ENCODE data around the gene LCN15. TPM values are rescaled to one million over a fixed set of nuclear protein-coding genes. Genes with fewer than 3 reads are reported as not detected.
"Not testable (repeated sequence)": the region's sequence is repeated elsewhere in the genome, so short reads cannot be mapped to it uniquely, and the experiment has no call there.

The LCN15 gene
- total RNA-seq, 1 experiment from 2014 or later: not detected

DNA sequence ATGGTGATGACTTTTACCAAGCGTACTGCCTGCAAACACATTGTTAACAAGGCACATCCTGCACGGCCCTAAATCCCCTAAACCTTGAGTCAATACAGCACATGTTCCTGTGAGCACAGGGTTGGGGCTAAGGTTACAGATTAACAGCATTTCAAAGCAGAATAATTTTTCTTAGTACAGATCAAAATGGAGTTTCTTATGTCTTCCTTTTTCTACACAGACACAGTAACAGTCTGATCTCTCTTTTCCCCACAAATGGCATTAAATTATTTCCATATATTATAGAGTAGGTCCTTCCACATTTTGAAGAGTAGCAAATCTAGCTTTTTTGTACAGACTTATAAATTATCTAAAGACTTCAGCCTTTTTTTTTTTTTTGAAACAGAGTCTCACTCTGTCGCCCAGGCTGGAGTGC, 25.2 kb upstream of the LCN15 start:
- Histone ChIP-seq H3K4me3 (ENCODE audit: low read length) (no peak overlapping the region), H4K20me1 (ENCODE audit: low read length) (no peaks in the 10 kb centered on the region), H3K27ac (ENCODE audit: low read length) (no peak overlapping the region), H3K9ac (ENCODE audit: low read length) (no peak overlapping the region), H2AFZ (ENCODE audit: low read length) (peak overlapping the region; percentile 93; the same call in 1 of the 2 replicates), H3K36me3 (ENCODE audit: low read depth, low read length) (peaks cover 2% of the 10 kb centered on the region; the same call in 1 of the 2 replicates), H3K4me2 (ENCODE audit: low read length) (no peak overlapping the region), H3K9me2 (replicated peaks; ENCODE audit: low read length) (no peaks in the 10 kb centered on the region), H3K27me3 (ENCODE audit: low read length) (no peaks in the 10 kb centered on the region), H3K4me1 (ENCODE audit: insufficient read depth, low read length) (peaks cover 22% of the 10 kb centered on the region), H3F3A (ENCODE audit: low read length, unreplicated experiment) (no peaks in the 10 kb centered on the region), H3K9me3 (ENCODE audit: low read length) (no peaks in the 10 kb centered on the region), H3K79me2 (ENCODE audit: low read length) (peaks cover 13% of the 10 kb centered on the region)
- no peak for ATAC-seq
- TF ChIP-seq EZH2 (IDR thresholded peaks at IDR 0.05; ENCODE audit: low read length, unreplicated experiment): no peak
- TF ChIP-seq, protein P1, sequence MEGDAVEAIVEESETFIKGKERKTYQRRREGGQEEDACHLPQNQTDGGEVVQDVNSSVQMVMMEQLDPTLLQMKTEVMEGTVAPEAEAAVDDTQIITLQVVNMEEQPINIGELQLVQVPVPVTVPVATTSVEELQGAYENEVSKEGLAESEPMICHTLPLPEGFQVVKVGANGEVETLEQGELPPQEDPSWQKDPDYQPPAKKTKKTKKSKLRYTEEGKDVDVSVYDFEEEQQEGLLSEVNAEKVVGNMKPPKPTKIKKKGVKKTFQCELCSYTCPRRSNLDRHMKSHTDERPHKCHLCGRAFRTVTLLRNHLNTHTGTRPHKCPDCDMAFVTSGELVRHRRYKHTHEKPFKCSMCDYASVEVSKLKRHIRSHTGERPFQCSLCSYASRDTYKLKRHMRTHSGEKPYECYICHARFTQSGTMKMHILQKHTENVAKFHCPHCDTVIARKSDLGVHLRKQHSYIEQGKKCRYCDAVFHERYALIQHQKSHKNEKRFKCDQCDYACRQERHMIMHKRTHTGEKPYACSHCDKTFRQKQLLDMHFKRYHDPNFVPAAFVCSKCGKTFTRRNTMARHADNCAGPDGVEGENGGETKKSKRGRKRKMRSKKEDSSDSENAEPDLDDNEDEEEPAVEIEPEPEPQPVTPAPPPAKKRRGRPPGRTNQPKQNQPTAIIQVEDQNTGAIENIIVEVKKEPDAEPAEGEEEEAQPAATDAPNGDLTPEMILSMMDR (conservative IDR thresholded peaks at IDR 0.05; ENCODE audit: low read depth, low read length): no peak
- TF ChIP-seq EZH2phosphoT487 (IDR thresholded peaks at IDR 0.05; ENCODE audit: borderline replicate concordance, low read length): no peak
- ChIA-PET POLR2A (ENCODE audit: unreplicated experiment) (interaction anchor here (0.6 kb wide), 1 partner anchor 60 kb away, joined by 5 read pairs; no protein-coding TSS in a partner anchor), CTCF (no interaction called here)
- DNase-seq: no peak
- no TSS peak for BruUV-seq (replicated peaks)
- intact Hi-C loops (cut with micrococcal nuclease): loop anchor here (5.0 kb wide), 1 partner anchor 248 kb away; no protein-coding TSS in a partner anchor

DNA sequence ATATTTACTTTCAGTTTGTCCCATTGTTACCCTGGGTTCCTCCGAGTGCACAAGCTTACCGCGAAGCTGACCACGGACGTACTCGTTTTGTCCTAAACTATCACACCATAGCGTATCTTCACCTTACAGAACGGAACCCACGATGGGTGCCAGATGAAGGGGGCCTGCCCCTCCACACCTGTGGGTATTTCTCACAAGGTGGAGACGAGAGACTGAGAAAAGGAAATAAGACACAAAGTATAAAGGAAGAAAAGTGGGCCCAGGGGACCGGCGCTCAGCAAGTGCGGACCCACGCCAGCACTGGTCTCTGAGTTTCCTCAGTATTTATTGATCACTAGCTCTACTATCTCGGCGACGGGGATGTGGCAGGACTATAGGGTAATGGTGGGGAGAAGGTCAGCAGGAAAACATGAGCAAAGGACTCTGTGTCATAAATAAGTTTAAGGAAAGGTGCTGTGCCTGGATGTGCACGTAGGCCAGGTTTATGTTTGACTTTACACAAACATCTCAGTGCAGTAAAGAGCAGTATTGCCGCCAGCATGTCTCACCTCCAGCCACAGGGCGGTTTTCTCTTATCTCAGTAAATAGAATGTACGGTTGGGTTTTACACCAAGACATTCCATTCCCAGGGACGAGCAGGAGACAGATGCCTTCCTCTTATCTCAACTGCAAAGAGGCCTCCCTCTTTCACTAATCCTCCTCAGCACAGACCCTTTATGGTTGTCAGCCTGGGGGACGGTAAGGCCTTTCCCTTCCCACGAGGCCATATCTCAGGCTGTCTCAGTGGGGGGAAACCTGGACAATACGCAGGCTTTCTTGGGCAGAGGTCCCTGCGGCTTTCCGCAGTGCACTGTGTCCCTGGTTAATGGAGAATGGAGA, 24.6 kb upstream of the LCN15 start:
- not testable (repeated sequence) for H3K9me2 ChIP-seq (replicated peaks; ENCODE audit: low read length); H3K27me3 ChIP-seq (ENCODE audit: low read length); ATAC-seq; H3K27ac ChIP-seq (ENCODE audit: low read length); H4K20me1 ChIP-seq (ENCODE audit: low read length); BruUV-seq (replicated peaks); H3K9me3 ChIP-seq (ENCODE audit: low read length); H3F3A ChIP-seq (ENCODE audit: low read length, unreplicated experiment); H3K36me3 ChIP-seq (ENCODE audit: low read depth, low read length)
- peak overlapping the region; percentile 95 for H3K4me2 ChIP-seq (ENCODE audit: low read length)
- intact Hi-C loops (cut with micrococcal nuclease): loop anchor here (5.0 kb wide), 1 partner anchor 248 kb away; no protein-coding TSS in a partner anchor
- ChIA-PET POLR2A (ENCODE audit: unreplicated experiment) (interaction anchor here (0.6 kb wide), 1 partner anchor 60 kb away, joined by 5 read pairs; no protein-coding TSS in a partner anchor), CTCF (interaction anchor here (0.6 kb wide), 1 partner anchor 205 kb away, joined by 4 read pairs; no protein-coding TSS in a partner anchor)
- peaks cover 13% of the 10 kb centered on the region for H3K79me2 ChIP-seq (ENCODE audit: low read length)
- peak overlapping the region; percentile 93 for H2AFZ ChIP-seq (ENCODE audit: low read length)
- peak overlapping the region; percentile 47; the same call in 1 of the 2 replicates for H3K9ac ChIP-seq (ENCODE audit: low read length)
- H3K4me1 ChIP-seq (ENCODE audit: insufficient read depth, low read length): peaks cover 22% of the 10 kb centered on the region
- peak overlapping the region; percentile 70 for H3K4me3 ChIP-seq (ENCODE audit: low read length)
- DNase-seq: peak; percentile 18

DNA sequence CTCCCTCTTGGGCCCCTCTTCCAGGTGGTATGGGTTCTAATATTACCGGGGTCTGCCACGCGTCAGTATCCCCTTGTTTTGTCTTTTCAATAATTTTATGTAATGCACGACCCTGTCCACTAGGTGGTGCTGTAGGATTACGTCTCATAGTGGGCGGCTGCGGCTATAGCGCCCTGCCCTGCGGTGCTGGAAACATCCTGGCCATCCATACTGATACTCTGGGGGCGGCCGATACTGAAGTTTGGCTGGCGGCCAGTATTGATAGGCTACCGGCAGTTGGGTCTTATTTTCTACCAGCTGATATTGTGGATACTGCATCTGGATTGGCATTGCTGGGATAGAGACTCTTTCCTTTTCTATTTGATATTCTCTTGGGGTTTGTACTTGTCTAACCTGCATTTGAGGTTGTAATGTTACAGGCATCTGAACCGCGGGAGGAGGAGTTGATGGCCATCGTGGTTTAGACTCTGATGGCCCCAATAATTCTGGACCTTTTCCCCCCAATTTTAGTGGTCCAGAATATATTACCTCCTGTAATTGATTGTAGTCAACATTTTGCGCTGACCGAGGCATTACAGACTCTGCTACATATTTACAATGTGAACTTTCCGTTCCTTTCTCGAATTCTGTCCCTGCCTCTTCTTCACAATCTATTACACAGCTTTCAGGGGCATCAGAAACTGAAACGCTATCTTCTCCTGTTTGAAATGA, 23.5 kb upstream of the LCN15 start:
- DNase-seq (peak; percentile 65), ATAC-seq (no peak)
- no peaks in the 10 kb centered on the region for H3K9me2 ChIP-seq (replicated peaks; ENCODE audit: low read length)
- H4K20me1 ChIP-seq (ENCODE audit: low read length): no peaks in the 10 kb centered on the region
- BruUV-seq (replicated peaks): no TSS peak
- no peaks in the 10 kb centered on the region for H3F3A ChIP-seq (ENCODE audit: low read length, unreplicated experiment)
- no peak for TF ChIP-seq EZH2 (IDR thresholded peaks at IDR 0.05; ENCODE audit: low read length, unreplicated experiment)
- TF ChIP-seq, protein P1 (conservative IDR thresholded peaks at IDR 0.05; ENCODE audit: low read depth, low read length): peak; percentile 80
- H3K4me2 ChIP-seq (ENCODE audit: low read length): peak overlapping the region; percentile 95
- no peaks in the 10 kb centered on the region for H3K27me3 ChIP-seq (ENCODE audit: low read length)
- H3K27ac ChIP-seq (ENCODE audit: low read length): no peak overlapping the region
- intact Hi-C loops (cut with micrococcal nuclease): loop anchor here (5.0 kb wide), 1 partner anchor 249 kb away; no protein-coding TSS in a partner anchor
- POLR2A ChIA-PET (ENCODE audit: unreplicated experiment): no interaction called here
- H3K36me3 ChIP-seq (ENCODE audit: low read depth, low read length): peaks cover 2% of the 10 kb centered on the region; the same call in 1 of the 2 replicates
- H2AFZ ChIP-seq (ENCODE audit: low read length): peak overlapping the region; percentile 93
- H3K4me1 ChIP-seq (ENCODE audit: insufficient read depth, low read length): peaks cover 22% of the 10 kb centered on the region
- H3K9me3 ChIP-seq (ENCODE audit: low read length): no peaks in the 10 kb centered on the region
- H3K79me2 ChIP-seq (ENCODE audit: low read length): peaks cover 13% of the 10 kb centered on the region
- CTCF ChIA-PET: no interaction called here
- peak overlapping the region; percentile 70 for H3K4me3 ChIP-seq (ENCODE audit: low read length)
- H3K9ac ChIP-seq (ENCODE audit: low read length): peak overlapping the region; percentile 47; the same call in 1 of the 2 replicates

DNA sequence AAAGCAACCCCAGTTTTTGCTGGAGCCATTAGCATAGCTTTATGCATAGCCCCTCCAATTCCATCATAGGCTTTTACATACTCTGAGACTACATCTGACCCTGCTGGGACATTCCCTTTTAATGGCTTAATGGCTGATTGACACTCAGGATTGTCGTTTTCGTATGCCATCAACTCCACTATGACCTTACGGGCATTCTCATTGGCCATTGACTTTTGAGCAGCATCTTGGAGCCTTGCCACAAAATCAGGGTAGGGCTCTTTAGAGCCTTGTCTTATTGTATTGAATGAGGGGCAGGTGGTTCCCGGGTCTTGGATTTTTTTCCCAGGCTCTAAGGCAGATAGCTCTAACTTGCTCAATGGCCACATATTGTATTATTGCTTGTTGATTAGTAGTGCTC, 22.7 kb upstream of the LCN15 start:
- H3K9me2 ChIP-seq (replicated peaks; ENCODE audit: low read length); H3K4me2 ChIP-seq (ENCODE audit: low read length); POLR2A ChIA-PET (ENCODE audit: unreplicated experiment); H3F3A ChIP-seq (ENCODE audit: low read length, unreplicated experiment); ATAC-seq; H3K4me3 ChIP-seq (ENCODE audit: low read length); H3K27me3 ChIP-seq (ENCODE audit: low read length); H3K9ac ChIP-seq (ENCODE audit: low read length); BruUV-seq (replicated peaks); H3K36me3 ChIP-seq (ENCODE audit: low read depth, low read length); DNase-seq; H2AFZ ChIP-seq (ENCODE audit: low read length); H3K79me2 ChIP-seq (ENCODE audit: low read length); H4K20me1 ChIP-seq (ENCODE audit: low read length); H3K27ac ChIP-seq (ENCODE audit: low read length); CTCF ChIA-PET; H3K9me3 ChIP-seq (ENCODE audit: low read length): not testable (repeated sequence)
- peaks cover 16% of the 10 kb centered on the region for H3K4me1 ChIP-seq (ENCODE audit: insufficient read depth, low read length)
- intact Hi-C loops (cut with micrococcal nuclease): loop anchor here (5.0 kb wide), 1 partner anchor 250 kb away; no protein-coding TSS in a partner anchor

Measured in PC-3 (cell line).